ENCODE results near the gene TMEM132C.

DNA sequence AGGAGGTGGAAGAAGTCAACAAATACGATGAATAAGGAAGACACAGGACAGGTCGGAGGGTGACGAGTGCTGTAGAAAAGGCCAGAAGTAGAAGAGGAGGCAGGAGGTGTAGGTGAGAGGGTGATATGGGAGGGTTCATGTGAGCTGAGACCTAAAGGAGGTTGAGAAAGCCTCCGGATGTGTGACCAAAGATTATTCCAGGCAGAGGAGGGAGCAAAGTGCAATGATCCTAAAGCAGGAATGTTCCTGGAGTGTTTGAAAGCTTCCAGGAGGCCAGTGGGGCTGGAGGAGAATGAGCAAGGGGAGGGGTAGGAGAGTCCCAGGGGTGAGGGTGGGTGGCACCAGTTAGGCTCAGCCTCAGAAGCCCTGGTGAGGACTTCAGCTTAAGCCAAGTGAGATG is 340.0 kb downstream of the TMEM132C start:
- TF ChIP-seq, protein P1, sequence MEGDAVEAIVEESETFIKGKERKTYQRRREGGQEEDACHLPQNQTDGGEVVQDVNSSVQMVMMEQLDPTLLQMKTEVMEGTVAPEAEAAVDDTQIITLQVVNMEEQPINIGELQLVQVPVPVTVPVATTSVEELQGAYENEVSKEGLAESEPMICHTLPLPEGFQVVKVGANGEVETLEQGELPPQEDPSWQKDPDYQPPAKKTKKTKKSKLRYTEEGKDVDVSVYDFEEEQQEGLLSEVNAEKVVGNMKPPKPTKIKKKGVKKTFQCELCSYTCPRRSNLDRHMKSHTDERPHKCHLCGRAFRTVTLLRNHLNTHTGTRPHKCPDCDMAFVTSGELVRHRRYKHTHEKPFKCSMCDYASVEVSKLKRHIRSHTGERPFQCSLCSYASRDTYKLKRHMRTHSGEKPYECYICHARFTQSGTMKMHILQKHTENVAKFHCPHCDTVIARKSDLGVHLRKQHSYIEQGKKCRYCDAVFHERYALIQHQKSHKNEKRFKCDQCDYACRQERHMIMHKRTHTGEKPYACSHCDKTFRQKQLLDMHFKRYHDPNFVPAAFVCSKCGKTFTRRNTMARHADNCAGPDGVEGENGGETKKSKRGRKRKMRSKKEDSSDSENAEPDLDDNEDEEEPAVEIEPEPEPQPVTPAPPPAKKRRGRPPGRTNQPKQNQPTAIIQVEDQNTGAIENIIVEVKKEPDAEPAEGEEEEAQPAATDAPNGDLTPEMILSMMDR (IDR thresholded peaks at IDR 0.05; ENCODE audit: low read length), result no peak
- TF ChIP-seq EZH2 (optimal IDR thresholded peaks at IDR 0.05; ENCODE audit: low read depth, low read length) (no peak), EZH2phosphoT487 (IDR thresholded peaks at IDR 0.05; ENCODE audit: low read length) (no peak)

Data from MM.1S (cell line).